Adrenal gland (tissue), 12 donors: Measurements from ENCODE around the gene PRDM11. TPM values are rescaled to one million over a fixed set of nuclear protein-coding genes. Genes with fewer than 3 reads are reported as not detected.
A peak's percentile ranks its signal among the peaks of the same experiment; 100 is the strongest.

Experiments used
- DNase-seq, 7 donors: peaks; one replicate each; pipeline ENCODE4 v3.0.0-alpha.2; 2019 to 2020
- H3K27ac ChIP-seq, 5 donors: fragments of 200-600 bp; sonication (generic) in 4 of 5; 1 replicate in 3 of 5; 2 replicates in 2 of 5; pipeline versions ENCODE4 v1.5.1 to v1.8.0; 2016 to 2020; ENCODE audit warnings: mild to moderate bottlenecking in 1 of 5
- H3K27me3 ChIP-seq: fragments of 200-600 bp; 2 replicates; pipeline ENCODE4 v1.8.0; 2021
- H3K36me3 ChIP-seq, 2 donors: fragments of 200-600 bp; replicated peaks in 1 of 2; 1 replicate in 1 of 2; 2 replicates in 1 of 2; pipeline versions ENCODE4 v1.5.1 to v1.8.0; 2018 to 2022
- H3K4me1 ChIP-seq, 2 donors: fragments of 200-600 bp; replicated peaks in 1 of 2; 1 replicate in 1 of 2; 2 replicates in 1 of 2; pipeline versions ENCODE4 v1.5.1 to v1.8.0; 2018 to 2021
- H3K4me3 ChIP-seq, 4 donors: fragments of 200-600 bp; sonication (generic) in 3 of 4; one replicate each; pipeline ENCODE4 v1.5.1; 2016 to 2018
- H3K9me3 ChIP-seq, 3 donors: fragments of 200-600 bp; sonication (generic) in 1 of 3; replicated peaks in 1 of 3; 1 replicate in 2 of 3; 2 replicates in 1 of 3; pipeline versions ENCODE4 v1.5.1 to v1.8.0; 2016 to 2021
- POLR2A ChIP-seq, 2 donors: fragments of 450-650 bp; IDR thresholded peaks; one replicate each; pipeline ENCODE4 v1.6.1; 2017; ENCODE audit warnings: antibody characterized with exemption in 2 of 2, mild to moderate bottlenecking in 2 of 2, moderate library complexity in 1 of 2
- WGBS, 4 donors: extraction: QIAGEN DNeasy Blood & Tissue Kit in 2 of 4; methylation state at CpG; one replicate each; pipeline versions ENCODE4 v1.1.5 to v1.1.7; 2013 to 2017; 5-methylcytosine and 5-hydroxymethylcytosine counted together
- intact Hi-C, 2 donors: fragments of 100-400 bp; cut with DNase I; formaldehyde crosslinking; loops; one replicate each; pipeline versions ENCODE4 v1.14.1 to v1.15.0; 2022 to 2023
- polyA plus RNA-seq, 3 donors: library from polyadenylated mRNA; stranded (reverse); fragments of 200-250 nt in 2 of 3; fragments of 350-450 nt in 1 of 3; fragmentation: Illumina TruSeq in 1 of 3; extraction: RNeasy Lipid Tissue Mini Kit (QIAGEN cat#74804) in 1 of 3; gene quantifications; one replicate each; pipeline ENCODE4 v1.2.3, GENCODE V29; 2013 to 2014
- total RNA-seq, 9 donors: library from RNA; depleted of rRNA in 4 of 9; stranded (reverse); fragments of >200 nt in 4 of 9; fragments of 120-200 nt in 1 of 9; fragmentation: NEBNext Ultra II Directional in 1 of 9; extraction: Animal tissue kit (Norgen Biotek cat#: 25700) in 1 of 9; gene quantifications; one replicate each; pipeline versions ENCODE4 v1.1.0 to v1.2.4, GENCODE V29; 2013 to 2023
- TF ChIP-seq, protein P1 (sequence below), 6 experiments: fragments of 450-650 bp in 4 of 6; fragments of 200-600 bp in 2 of 6; sonication (generic) in 1 of 6; IDR thresholded peaks; 1 replicate in 5 of 6; 2 replicates in 1 of 6; pipeline versions ENCODE4 v1.5.1 to v1.8.0; 2016 to 2021; ENCODE audit warnings: antibody characterized with exemption in 6 of 6, mild to moderate bottlenecking in 2 of 6, moderate library complexity in 1 of 6
- donor health status: healthy with polysubstance abuse.
- donor health status: Bipolar disorder and iron deficiency.
- donor health status: DM: yes; HTN: yes; CAD: no.
- donor health status: DM: no; HTN: no; CAD: no.
- donor health status: DM: no; HTN: no; CAD: no.
- donor health status: DM: yes; HTN: yes; CAD: no.

The PRDM11 gene
- total and polyA plus RNA-seq, 12 donors: 3.3 to 16.9 (median 11.9) TPM

DNA sequence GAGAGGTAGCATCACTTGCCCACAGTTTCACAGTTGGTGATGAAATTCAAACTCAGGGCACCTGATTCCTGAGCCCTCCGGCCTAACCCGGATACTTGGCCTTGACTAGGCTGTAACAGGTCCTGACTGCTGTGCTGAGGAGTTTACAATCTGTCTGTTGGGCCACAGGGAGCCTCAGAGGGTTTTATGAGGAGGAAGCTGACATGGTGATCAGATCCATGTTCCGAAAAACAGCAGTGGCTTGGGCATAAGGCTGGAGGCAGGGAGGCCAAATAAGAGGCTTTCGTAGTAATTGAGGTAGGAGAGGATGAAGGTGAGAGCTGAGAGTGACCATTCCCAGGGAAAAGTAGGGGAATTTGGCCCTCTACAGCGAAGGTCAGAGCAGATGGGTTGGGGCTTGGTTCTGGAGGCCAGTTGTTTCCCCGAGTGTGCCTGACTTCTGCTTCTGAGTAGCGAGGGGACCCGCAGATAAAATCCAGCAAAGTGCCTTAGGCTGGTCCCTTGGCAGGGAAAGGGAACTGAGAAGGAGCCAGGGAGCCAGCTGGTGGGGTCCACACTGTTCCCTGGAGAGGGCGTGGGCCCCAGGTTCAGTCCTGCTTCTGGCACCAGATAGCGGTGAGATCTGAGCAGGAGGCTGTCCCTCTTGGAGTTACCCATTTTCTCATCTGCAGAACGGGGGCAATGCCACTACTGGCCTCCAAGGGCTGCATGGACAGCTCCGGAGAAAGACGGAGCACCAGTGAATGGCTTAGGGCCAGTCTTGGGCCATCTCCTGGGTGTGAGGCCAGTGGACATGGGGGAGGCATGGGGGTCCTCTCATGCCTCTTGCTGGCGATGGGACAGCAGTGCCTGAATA is 6.5 kb downstream of the PRDM11 start:
- no peak overlapping the region for H3K27ac ChIP-seq
- TF ChIP-seq, protein P1, sequence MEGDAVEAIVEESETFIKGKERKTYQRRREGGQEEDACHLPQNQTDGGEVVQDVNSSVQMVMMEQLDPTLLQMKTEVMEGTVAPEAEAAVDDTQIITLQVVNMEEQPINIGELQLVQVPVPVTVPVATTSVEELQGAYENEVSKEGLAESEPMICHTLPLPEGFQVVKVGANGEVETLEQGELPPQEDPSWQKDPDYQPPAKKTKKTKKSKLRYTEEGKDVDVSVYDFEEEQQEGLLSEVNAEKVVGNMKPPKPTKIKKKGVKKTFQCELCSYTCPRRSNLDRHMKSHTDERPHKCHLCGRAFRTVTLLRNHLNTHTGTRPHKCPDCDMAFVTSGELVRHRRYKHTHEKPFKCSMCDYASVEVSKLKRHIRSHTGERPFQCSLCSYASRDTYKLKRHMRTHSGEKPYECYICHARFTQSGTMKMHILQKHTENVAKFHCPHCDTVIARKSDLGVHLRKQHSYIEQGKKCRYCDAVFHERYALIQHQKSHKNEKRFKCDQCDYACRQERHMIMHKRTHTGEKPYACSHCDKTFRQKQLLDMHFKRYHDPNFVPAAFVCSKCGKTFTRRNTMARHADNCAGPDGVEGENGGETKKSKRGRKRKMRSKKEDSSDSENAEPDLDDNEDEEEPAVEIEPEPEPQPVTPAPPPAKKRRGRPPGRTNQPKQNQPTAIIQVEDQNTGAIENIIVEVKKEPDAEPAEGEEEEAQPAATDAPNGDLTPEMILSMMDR (IDR thresholded peaks at IDR 0.05): no peak
- TF ChIP-seq POLR2A (IDR thresholded peaks at IDR 0.05): no peak
- H3K36me3 ChIP-seq: no peaks in the 10 kb centered on the region
- H3K4me3 ChIP-seq: no peak overlapping the region
- intact Hi-C loops: no loop called here
- peaks cover 6 to 41% of the 10 kb centered on the region in 2 donors for H3K4me1 ChIP-seq
- DNase-seq: peak in 2 of 7 donors; percentile 12 to 45
- no peaks in the 10 kb centered on the region for H3K9me3 ChIP-seq
- WGBS, 4 donors: 78 to 95% (median 86%) methylated on average over 10 to 14 of the region's 14 CpGs
- no peaks in the 10 kb centered on the region for H3K27me3 ChIP-seq

DNA sequence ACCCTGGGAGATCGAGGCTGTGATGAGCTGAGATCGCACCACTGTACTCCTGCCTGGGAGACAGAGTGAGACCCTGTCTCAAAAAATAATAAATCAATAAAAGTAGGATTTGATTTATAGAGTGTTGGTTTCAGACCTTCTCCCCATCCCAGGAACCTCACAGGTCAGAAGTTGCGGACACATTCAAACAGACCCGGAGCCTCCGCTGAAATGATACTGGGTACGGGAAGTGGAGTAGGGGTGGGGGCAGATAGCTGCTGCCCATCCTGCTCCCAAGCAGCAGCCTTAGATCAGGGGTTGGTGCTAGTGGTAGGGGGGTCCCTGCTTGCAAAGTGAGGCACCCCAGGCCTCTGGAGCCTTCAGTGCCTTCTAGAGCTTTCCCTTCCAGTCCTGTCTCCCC is 7.8 kb downstream of the PRDM11 start:
- intact Hi-C loops: no loop called here
- DNase-seq: peak in 1 of 7 donors; percentile 9
- peaks cover 6 to 45% of the 10 kb centered on the region in 2 donors for H3K4me1 ChIP-seq
- TF ChIP-seq, protein P1 (IDR thresholded peaks at IDR 0.05): no peak
- no peak for TF ChIP-seq POLR2A (IDR thresholded peaks at IDR 0.05)
- no peaks in the 10 kb centered on the region for H3K27me3 ChIP-seq
- no peaks in the 10 kb centered on the region for H3K36me3 ChIP-seq
- H3K4me3 ChIP-seq: no peak overlapping the region
- H3K27ac ChIP-seq: peak overlapping the region in 2 of 5 donors; percentile 49 to 76
- 87 to 98% (median 97%) methylated on average over 6 of the region's 6 CpGs for WGBS, 4 donors
- H3K9me3 ChIP-seq: no peaks in the 10 kb centered on the region

DNA sequence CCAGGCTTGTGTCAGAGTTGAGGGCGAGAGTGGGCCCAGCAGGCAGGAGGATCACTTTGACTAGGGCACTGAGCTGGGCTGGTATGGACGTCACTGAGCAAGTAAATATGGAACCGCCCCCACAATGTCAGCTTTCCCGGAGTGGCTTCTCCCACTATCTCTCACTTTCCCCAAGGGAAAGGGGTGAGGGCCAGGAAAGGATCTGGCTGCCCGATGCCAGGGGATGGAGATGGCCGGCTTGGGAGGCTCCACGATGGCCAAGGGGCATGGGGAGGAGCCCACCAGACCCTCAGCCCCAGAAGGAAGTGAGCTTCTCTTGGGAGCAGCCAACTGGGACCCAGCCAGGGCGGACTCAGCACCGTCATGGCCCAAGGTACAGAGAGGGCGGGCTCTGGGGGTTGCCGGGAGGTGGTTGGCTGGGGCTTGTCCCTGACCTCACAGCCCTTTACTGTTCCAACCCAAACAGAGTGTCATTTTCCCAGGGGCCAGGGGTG is 8.7 kb downstream of the PRDM11 start:
- Histone ChIP-seq H3K4me3 (no peak overlapping the region), H3K4me1 (peaks cover 6 to 45% of the 10 kb centered on the region in 2 donors), H3K27me3 (no peaks in the 10 kb centered on the region), H3K9me3 (no peaks in the 10 kb centered on the region), H3K36me3 (no peaks in the 10 kb centered on the region), H3K27ac (peak overlapping the region in 2 of 5 donors; percentile 49 to 76)
- peak in 3 of 7 donors; percentile 26 to 57 (median 29) for DNase-seq
- WGBS, 4 donors: 60 to 65% (median 61%) methylated on average over 7 to 11 of the region's 11 CpGs
- TF ChIP-seq, protein P1 (IDR thresholded peaks at IDR 0.05): no peak
- TF ChIP-seq POLR2A (IDR thresholded peaks at IDR 0.05): no peak
- intact Hi-C loops: no loop called here

DNA sequence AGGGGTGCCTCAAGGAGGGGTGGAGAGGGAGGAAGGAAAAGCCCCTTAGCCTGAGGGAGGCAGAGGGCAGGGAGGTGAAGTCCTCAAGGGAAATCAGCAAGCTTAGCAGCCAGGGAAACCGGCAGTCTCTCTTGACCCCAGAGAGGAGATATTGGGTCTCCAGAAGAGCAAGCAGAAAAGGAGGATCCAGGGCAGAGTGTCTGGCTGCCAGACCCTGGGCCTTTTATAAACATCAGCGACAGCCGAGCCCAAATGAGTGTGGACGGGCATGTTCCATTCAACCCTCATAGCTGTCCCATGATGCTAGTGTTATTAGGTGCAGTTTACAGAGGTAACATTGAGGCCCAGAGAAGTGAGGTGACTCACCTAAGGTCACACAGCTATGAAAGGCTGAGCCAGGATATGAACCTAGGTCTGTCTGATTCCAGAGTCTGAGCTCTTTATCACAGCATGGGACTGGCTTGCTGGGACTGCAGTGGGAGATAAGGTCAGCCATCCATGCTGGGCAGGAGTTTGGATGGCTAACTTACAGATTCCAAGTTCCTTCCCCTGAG is 9.3 kb downstream of the PRDM11 start:
- TF ChIP-seq POLR2A (IDR thresholded peaks at IDR 0.05): no peak
- peaks cover 6 to 45% of the 10 kb centered on the region in 2 donors for H3K4me1 ChIP-seq
- H3K36me3 ChIP-seq: no peaks in the 10 kb centered on the region
- H3K9me3 ChIP-seq: no peaks in the 10 kb centered on the region
- H3K4me3 ChIP-seq: no peak overlapping the region
- peak in 1 of 7 donors; percentile 11 for DNase-seq
- intact Hi-C loops: no loop called here
- WGBS, 4 donors: 68 to 79% (median 76%) methylated on average over 3 to 4 of the region's 4 CpGs
- H3K27ac ChIP-seq: peak overlapping the region in 2 of 5 donors; percentile 49 to 76
- H3K27me3 ChIP-seq: no peaks in the 10 kb centered on the region
